C4-2B (cell line): ENCODE measurements around the gene SMIM27.

Experiments
- H3K27ac ChIP-seq: fragments of 450-650 bp; 2 replicates; pipeline ENCODE4 v1.5.1; 2017
- ZFX ChIP-seq: fragments of 450-650 bp; IDR thresholded peaks from 2 replicates; pipeline ENCODE4 v1.6.1; 2017
- TF ChIP-seq, protein P1 (sequence below): fragments of 450-650 bp; conservative IDR thresholded peaks from 2 replicates; pipeline ENCODE4 v1.5.1; 2017; ENCODE audit warnings: mild to moderate bottlenecking

Gene SMIM27

GRCh38 chr9:32558408-32558934, 6.3 kb downstream of the SMIM27 start:
- TF ChIP-seq ZFX = no peak
- TF ChIP-seq, protein P1, sequence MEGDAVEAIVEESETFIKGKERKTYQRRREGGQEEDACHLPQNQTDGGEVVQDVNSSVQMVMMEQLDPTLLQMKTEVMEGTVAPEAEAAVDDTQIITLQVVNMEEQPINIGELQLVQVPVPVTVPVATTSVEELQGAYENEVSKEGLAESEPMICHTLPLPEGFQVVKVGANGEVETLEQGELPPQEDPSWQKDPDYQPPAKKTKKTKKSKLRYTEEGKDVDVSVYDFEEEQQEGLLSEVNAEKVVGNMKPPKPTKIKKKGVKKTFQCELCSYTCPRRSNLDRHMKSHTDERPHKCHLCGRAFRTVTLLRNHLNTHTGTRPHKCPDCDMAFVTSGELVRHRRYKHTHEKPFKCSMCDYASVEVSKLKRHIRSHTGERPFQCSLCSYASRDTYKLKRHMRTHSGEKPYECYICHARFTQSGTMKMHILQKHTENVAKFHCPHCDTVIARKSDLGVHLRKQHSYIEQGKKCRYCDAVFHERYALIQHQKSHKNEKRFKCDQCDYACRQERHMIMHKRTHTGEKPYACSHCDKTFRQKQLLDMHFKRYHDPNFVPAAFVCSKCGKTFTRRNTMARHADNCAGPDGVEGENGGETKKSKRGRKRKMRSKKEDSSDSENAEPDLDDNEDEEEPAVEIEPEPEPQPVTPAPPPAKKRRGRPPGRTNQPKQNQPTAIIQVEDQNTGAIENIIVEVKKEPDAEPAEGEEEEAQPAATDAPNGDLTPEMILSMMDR = no peak
- no peak overlapping the region for H3K27ac ChIP-seq

- H3K27ac ChIP-seq = no peak overlapping the region
- TF ChIP-seq ZFX = no peak
- TF ChIP-seq, protein P1 = no peak
Measured at GRCh38 chr9:32565967-32566366, 13.8 kb downstream of the SMIM27 start.

DNA sequence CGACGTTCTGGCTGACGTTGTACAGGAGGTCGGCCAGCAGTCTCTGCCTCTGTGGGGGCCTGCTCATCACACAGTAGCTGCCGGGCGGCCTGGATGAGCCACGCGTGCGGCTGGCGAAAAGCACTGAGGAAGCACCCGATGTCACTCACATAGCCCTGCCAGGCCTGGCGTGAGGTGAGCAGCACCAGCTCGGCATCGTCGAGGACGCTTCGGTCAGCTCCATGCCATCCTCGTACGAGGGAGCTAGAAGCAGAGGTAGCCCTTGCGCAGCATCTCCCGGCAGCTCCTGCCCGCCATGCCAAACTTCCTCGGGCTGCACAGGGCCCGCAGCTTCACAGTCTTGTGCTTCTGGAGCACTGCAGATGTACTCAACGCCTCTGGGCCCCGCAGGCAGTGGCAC, 14.6 kb downstream of the SMIM27 start:
- TF ChIP-seq, protein P1 = no peak
- H3K27ac ChIP-seq = no peak overlapping the region

DNA sequence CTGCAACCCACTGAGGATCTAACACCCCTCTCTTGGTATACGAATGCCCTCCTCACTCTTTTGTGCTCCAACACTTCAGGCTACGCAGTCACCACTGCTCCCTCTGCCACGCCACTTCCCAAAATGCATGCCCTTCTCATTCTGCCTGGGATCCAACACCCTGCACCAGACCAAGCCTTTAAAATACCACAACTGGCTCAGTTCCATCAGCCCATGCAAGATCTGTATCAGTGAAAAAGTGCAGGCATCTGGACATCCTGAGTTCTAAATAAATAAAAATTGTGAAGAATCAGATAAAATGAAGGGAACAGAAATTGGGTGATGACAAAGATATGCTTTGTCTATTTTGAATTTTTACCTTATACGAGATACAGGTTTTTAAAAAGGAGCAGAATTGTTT, 18.1 kb downstream of the SMIM27 start:
- no peak overlapping the region for H3K27ac ChIP-seq
- TF ChIP-seq, protein P1 = no peak
- no peak for TF ChIP-seq ZFX

- no peak for TF ChIP-seq ZFX
- TF ChIP-seq, protein P1 = peak; percentile 85
- peak overlapping the region; percentile 87 for H3K27ac ChIP-seq
Measured at GRCh38 chr9:32571969-32572899, 20.1 kb downstream of the SMIM27 start.

DNA sequence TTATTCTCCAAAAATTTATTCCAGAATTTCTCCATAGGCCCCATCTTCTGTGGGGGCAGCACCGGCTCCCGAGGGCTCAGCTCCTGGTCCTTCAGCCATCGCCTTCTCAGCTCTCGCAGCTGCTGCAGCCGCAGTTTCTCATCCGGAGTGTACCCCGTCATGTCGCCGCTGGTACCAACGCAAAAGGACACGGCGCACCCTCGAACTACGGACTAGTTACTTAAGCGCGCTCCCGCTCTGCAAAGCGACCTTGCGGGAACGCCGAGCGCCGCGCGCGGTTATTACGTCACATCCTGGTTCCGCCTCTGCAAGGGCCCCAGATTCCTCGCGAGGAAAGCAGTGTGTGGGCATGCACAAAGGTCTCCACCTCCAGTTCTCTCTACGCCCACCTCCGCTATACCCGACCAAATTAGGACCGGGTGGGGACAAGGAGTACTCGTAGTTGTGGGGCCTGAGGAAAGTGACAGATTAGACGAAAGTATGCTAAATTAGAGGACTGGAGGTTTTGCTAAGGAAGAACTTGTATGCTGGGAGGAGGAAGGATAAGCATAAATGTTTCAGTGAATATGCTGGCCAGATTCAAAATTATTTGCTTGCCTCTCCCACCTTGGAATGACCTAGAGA, 20.9 kb downstream of the SMIM27 start, which contains the start of gene NDUFB6:
Gene NDUFB6, minus strand, starts transcription at position 260 of the 624 bp plus-strand sequence. Its CDS starts 99 bp downstream, at position 161.
- H3K27ac ChIP-seq = peak within 1 kb of the TSS; percentile 87
- TF ChIP-seq, protein P1 = no peak
- TF ChIP-seq ZFX = peak; percentile 40; the same call in 1 of the 2 replicates

DNA sequence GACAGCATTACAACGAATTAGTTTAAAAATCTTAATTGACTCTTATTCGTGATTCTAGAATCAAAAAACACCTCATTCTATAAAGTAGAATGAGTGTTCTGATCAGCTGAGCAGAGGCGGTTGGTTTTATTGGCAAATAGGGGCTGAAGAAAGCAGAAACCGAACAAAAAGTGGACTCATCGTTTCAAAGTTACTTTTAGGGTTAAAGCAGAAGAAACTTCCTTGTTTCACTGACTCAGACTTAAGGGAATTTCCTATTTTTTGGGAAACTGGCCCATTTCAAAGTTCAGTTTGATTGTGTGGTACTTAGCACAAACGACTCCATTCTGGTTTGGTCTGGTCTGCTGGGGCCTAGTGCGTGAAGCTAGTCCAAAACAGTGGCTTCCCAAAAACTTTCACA, 21.7 kb downstream of the SMIM27 start:
- H3K27ac ChIP-seq = no peak overlapping the region
- TF ChIP-seq ZFX = no peak
- TF ChIP-seq, protein P1 = no peak
